Calu3 (cell line): ENCODE data around the gene OR1J4. TPM values are rescaled to one million over a fixed set of nuclear protein-coding genes. Genes with fewer than 3 reads are reported as not detected.

Experiments used
- BruUV-seq: library from RNA; stranded (reverse); fragments of 400-500 nt; replicated peaks from 2 replicates; lab custom pipeline; 2021; lab: Mats Ljungman, UMichigan
- CTCF ChIA-PET: fragments of 300-600 bp; sonication (Branson Sonifier 250); formaldehyde crosslinking; loops from one replicate; lab custom pipeline; 2022; ENCODE audit warnings: antibody characterized with exemption; lab: Charles Lee
- DNase-seq: peaks from one replicate; pipeline ENCODE4 v3.0.0; 2022
- H3K27ac Mint-ChIP-seq: one replicate; pipeline ENCODE4 v1.8.0; 2022; ENCODE audit warnings: mixed read lengths; ENCODE audit not compliant: unreplicated experiment
- H3K27me3 Mint-ChIP-seq: one replicate; pipeline ENCODE4 v1.8.0; 2022; ENCODE audit warnings: mixed read lengths; ENCODE audit not compliant: unreplicated experiment
- H3K36me3 Mint-ChIP-seq: one replicate; pipeline ENCODE4 v1.8.0; 2022; ENCODE audit warnings: mild to moderate bottlenecking, moderate library complexity, mixed read lengths; ENCODE audit not compliant: insufficient read depth, unreplicated experiment
- H3K4me1 Mint-ChIP-seq: one replicate; pipeline ENCODE4 v1.8.0; 2022; ENCODE audit warnings: mild to moderate bottlenecking, low read depth, mixed read lengths; ENCODE audit not compliant: unreplicated experiment
- H3K4me3 Mint-ChIP-seq: one replicate; pipeline ENCODE4 v1.8.0; 2022; ENCODE audit warnings: mild to moderate bottlenecking, low read depth, moderate library complexity, mixed read lengths; ENCODE audit not compliant: unreplicated experiment
- H3K9me3 Mint-ChIP-seq: one replicate; pipeline ENCODE4 v1.8.0; 2022; ENCODE audit warnings: low read depth, mixed read lengths; ENCODE audit not compliant: unreplicated experiment
- CTCF ChIP-seq: fragments of 200-600 bp; IDR thresholded peaks from one replicate; pipeline ENCODE4 v1.8.0; 2022; ENCODE audit warnings: antibody characterized with exemption; ENCODE audit not compliant: unreplicated experiment
- intact Hi-C: fragments of 100-400 bp; cut with micrococcal nuclease; formaldehyde crosslinking; loops from one replicate; pipeline ENCODE4 v1.10.0; 2022; ENCODE audit not compliant: unreplicated experiment
- total RNA-seq: library from RNA; stranded (reverse); gene quantifications from 2 replicates; pipeline ENCODE4 v1.2.3, GENCODE V29; 2022

OR1J4 gene
- total RNA-seq, 1 experiment from 2014 or later = not detected

GRCh38 chr9:122546196-122546595, 27.3 kb downstream of the OR1J4 start:
- CTCF ChIA-PET = no interaction called here
- intact Hi-C loops = no loop called here
- no TSS peak for BruUV-seq
- H3K4me3 Mint-ChIP-seq = no peak overlapping the region
- no peak overlapping the region for H3K27ac Mint-ChIP-seq
- H3K36me3 Mint-ChIP-seq = no peaks in the 10 kb centered on the region
- no peak for TF ChIP-seq CTCF
- H3K9me3 Mint-ChIP-seq = no peaks in the 10 kb centered on the region
- no peaks in the 10 kb centered on the region for H3K4me1 Mint-ChIP-seq
- peaks cover 27% of the 10 kb centered on the region for H3K27me3 Mint-ChIP-seq
- no peak for DNase-seq

GRCh38 chr9:122551371-122551770, 32.4 kb downstream of the OR1J4 start:
- BruUV-seq = no TSS peak
- TF ChIP-seq CTCF = no peak
- no peak for DNase-seq
- Mint-ChIP-seq H3K4me3 (no peak overlapping the region), H3K27me3 (peaks cover 60% of the 10 kb centered on the region), H3K9me3 (no peaks in the 10 kb centered on the region), H3K36me3 (no peaks in the 10 kb centered on the region), H3K27ac (no peak overlapping the region), H3K4me1 (no peaks in the 10 kb centered on the region)
- intact Hi-C loops = no loop called here
- CTCF ChIA-PET = interaction anchor here (0.7 kb wide), 1 partner anchor 22 kb away, joined by 3 read pairs; no protein-coding TSS in a partner anchor

GRCh38 chr9:122552812-122553211, 33.9 kb downstream of the OR1J4 start, which contains the start of gene OR1N2:
Gene OR1N2 (plus strand): TSS chr9:122553112. CDS start chr9:122553212, 100 bp downstream.
- Mint-ChIP-seq H3K27me3 (peaks cover 60% of the 10 kb centered on the region), H3K4me1 (no peaks in the 10 kb centered on the region), H3K27ac (no peak within 1 kb of the TSS), H3K36me3 (no peaks in the 10 kb centered on the region), H3K4me3 (no peak within 1 kb of the TSS), H3K9me3 (no peaks in the 10 kb centered on the region)
- intact Hi-C loops = no loop called here
- DNase-seq = no peak
- CTCF ChIA-PET = no interaction called here
- no TSS peak for BruUV-seq
- TF ChIP-seq CTCF = no peak

GRCh38 chr9:122561446-122561845, 42.5 kb downstream of the OR1J4 start:
- no peaks in the 10 kb centered on the region for H3K4me1 Mint-ChIP-seq
- no peak overlapping the region for H3K4me3 Mint-ChIP-seq
- BruUV-seq = no TSS peak
- intact Hi-C loops = no loop called here
- no peaks in the 10 kb centered on the region for H3K9me3 Mint-ChIP-seq
- no peaks in the 10 kb centered on the region for H3K36me3 Mint-ChIP-seq
- no peak overlapping the region for H3K27ac Mint-ChIP-seq
- DNase-seq = no peak
- H3K27me3 Mint-ChIP-seq = no peaks in the 10 kb centered on the region
- CTCF ChIA-PET = no interaction called here
- TF ChIP-seq CTCF = no peak
